ENCODE measurements around the gene CFAP299. TPM values are rescaled to one million over a fixed set of nuclear protein-coding genes. Genes with fewer than 3 reads are reported as not detected.

The CFAP299 gene
- total RNA-seq, 1 experiment from 2014 or later, result not detected

- ChIA-PET POLR2A (ENCODE audit: unreplicated experiment) (no interaction called here), CTCF (no interaction called here)
- no TSS peak for BruUV-seq (replicated peaks)
Observed at GRCh38 chr4:80990851-80991250, 655.3 kb downstream of the CFAP299 start.

GRCh38 chr4:80999943-81000342, 664.4 kb downstream of the CFAP299 start:
- H3K4me3 ChIP-seq, result no peak overlapping the region
- H3K36me3 ChIP-seq (ENCODE audit: low read depth), result no peaks in the 10 kb centered on the region
- DNase-seq, result no peak
- H4K20me1 ChIP-seq (ENCODE audit: insufficient read depth), result no peaks in the 10 kb centered on the region
- H3K27me3 ChIP-seq (ENCODE audit: insufficient read depth, low read depth), result no peaks in the 10 kb centered on the region
- H3K4me2 ChIP-seq, result no peak overlapping the region
- H2AFZ ChIP-seq, result no peak overlapping the region
- no peaks in the 10 kb centered on the region for H3K9me3 ChIP-seq (ENCODE audit: insufficient read depth, low read depth)
- POLR2A ChIA-PET (ENCODE audit: unreplicated experiment), result no interaction called here
- intact Hi-C loops (cut with micrococcal nuclease; ENCODE audit: unreplicated experiment), result loop anchor here (10.0 kb wide), 1 partner anchor 305 kb away; no protein-coding TSS in a partner anchor
- no peaks in the 10 kb centered on the region for H3K9me2 ChIP-seq (ENCODE audit: insufficient read depth)
- H3K79me2 ChIP-seq (ENCODE audit: low read depth), result no peaks in the 10 kb centered on the region
- no TSS peak for BruUV-seq (replicated peaks)
- TF ChIP-seq CTCF (conservative IDR thresholded peaks at IDR 0.05) (no peak), EZH2 (IDR thresholded peaks at IDR 0.05; ENCODE audit: low read depth) (no peak)
- no peaks in the 10 kb centered on the region for H3K4me1 ChIP-seq (replicated peaks; ENCODE audit: insufficient read depth)
- H3K27ac ChIP-seq, result no peak overlapping the region
- CTCF ChIA-PET, result no interaction called here
- no peaks in the 10 kb centered on the region for H3F3A ChIP-seq (ENCODE audit: insufficient read depth, low read depth)

More at GRCh38 chr4:80990851-80991250, 655.3 kb downstream of the CFAP299 start:
- Histone ChIP-seq H3F3A (ENCODE audit: insufficient read depth, low read depth) (no peaks in the 10 kb centered on the region), H3K27ac (no peak overlapping the region), H3K4me3 (no peak overlapping the region), H3K4me2 (no peak overlapping the region), H3K79me2 (ENCODE audit: low read depth) (no peaks in the 10 kb centered on the region), H3K9me2 (ENCODE audit: insufficient read depth) (no peaks in the 10 kb centered on the region), H3K9me3 (ENCODE audit: insufficient read depth, low read depth) (no peaks in the 10 kb centered on the region), H3K4me1 (replicated peaks; ENCODE audit: insufficient read depth) (no peaks in the 10 kb centered on the region), H3K27me3 (ENCODE audit: insufficient read depth, low read depth) (no peaks in the 10 kb centered on the region), H2AFZ (no peak overlapping the region), H4K20me1 (ENCODE audit: insufficient read depth) (no peaks in the 10 kb centered on the region), H3K36me3 (ENCODE audit: low read depth) (no peaks in the 10 kb centered on the region)
- no peak for DNase-seq
- intact Hi-C loops (cut with micrococcal nuclease; ENCODE audit: unreplicated experiment), result loop anchor here (1.0 to 10.0 kb wide), 3 partner anchors 296 to 625 kb away; no protein-coding TSS in a partner anchor
- TF ChIP-seq CTCF (conservative IDR thresholded peaks at IDR 0.05) (no peak), EZH2 (IDR thresholded peaks at IDR 0.05; ENCODE audit: low read depth) (no peak)

- Histone ChIP-seq H3K4me1 (replicated peaks; ENCODE audit: insufficient read depth) (no peaks in the 10 kb centered on the region), H3K36me3 (ENCODE audit: low read depth) (no peaks in the 10 kb centered on the region), H3K27me3 (ENCODE audit: insufficient read depth, low read depth) (no peaks in the 10 kb centered on the region), H4K20me1 (ENCODE audit: insufficient read depth) (no peaks in the 10 kb centered on the region), H3K4me3 (no peak overlapping the region), H3K79me2 (ENCODE audit: low read depth) (no peaks in the 10 kb centered on the region), H3K4me2 (no peak overlapping the region), H2AFZ (no peak overlapping the region), H3K9me2 (ENCODE audit: insufficient read depth) (no peaks in the 10 kb centered on the region), H3F3A (ENCODE audit: insufficient read depth, low read depth) (no peaks in the 10 kb centered on the region), H3K9me3 (ENCODE audit: insufficient read depth, low read depth) (no peaks in the 10 kb centered on the region), H3K27ac (no peak overlapping the region)
- ChIA-PET POLR2A (ENCODE audit: unreplicated experiment) (no interaction called here), CTCF (no interaction called here)
- BruUV-seq (replicated peaks), result no TSS peak
- TF ChIP-seq EZH2 (IDR thresholded peaks at IDR 0.05; ENCODE audit: low read depth) (no peak), CTCF (conservative IDR thresholded peaks at IDR 0.05) (no peak)
- intact Hi-C loops (cut with micrococcal nuclease; ENCODE audit: unreplicated experiment), result no loop called here
- DNase-seq, result no peak
Observed at GRCh38 chr4:81003597-81004111, 668.1 kb downstream of the CFAP299 start.
